H9 (cell line): ENCODE measurements around the gene PREX1. TPM values are rescaled to one million over a fixed set of nuclear protein-coding genes. Genes with fewer than 3 reads are reported as not detected.

Experiments
- DNase-seq: peaks from one replicate; pipeline ENCODE4 v3.0.0-alpha.2; 2017
- H2AFZ ChIP-seq: one replicate; pipeline ENCODE4 v1.6.1; 2013; ENCODE audit warnings: mild to moderate bottlenecking, low read length, control low read depth, moderate library complexity
- H2AK5ac ChIP-seq: 2 replicates; pipeline ENCODE4 v1.6.1; 2013; ENCODE audit warnings: low read length, control low read depth, mixed read lengths; ENCODE audit not compliant: insufficient read length
- H2BK120ac ChIP-seq: one replicate; pipeline ENCODE4 v1.6.1; 2013; ENCODE audit warnings: low read depth, mild to moderate bottlenecking, low read length, control low read depth, inconsistent platforms; ENCODE audit not compliant: poor library complexity, severe bottlenecking
- H2BK12ac ChIP-seq: 2 replicates; pipeline ENCODE4 v1.6.1; 2013; ENCODE audit warnings: low read length, control low read depth, mixed read lengths, low read depth; ENCODE audit not compliant: insufficient read length
- H2BK15ac ChIP-seq: 2 replicates; pipeline ENCODE4 v1.6.1; 2013; ENCODE audit warnings: low read depth, low read length, control low read depth
- H2BK20ac ChIP-seq: one replicate; pipeline ENCODE4 v1.6.1; 2013; ENCODE audit warnings: low read depth, mild to moderate bottlenecking, low read length, control low read depth, inconsistent platforms; ENCODE audit not compliant: poor library complexity, severe bottlenecking
- H2BK5ac ChIP-seq: 2 replicates; pipeline ENCODE4 v1.6.1; 2013; ENCODE audit warnings: low read length, control low read depth, mixed read lengths; ENCODE audit not compliant: insufficient read length
- H3K14ac ChIP-seq: 2 replicates; pipeline ENCODE4 v1.6.1; 2013; ENCODE audit warnings: low read length, control low read depth; ENCODE audit not compliant: insufficient read depth
- H3K18ac ChIP-seq: 2 replicates; pipeline ENCODE4 v1.6.1; 2013; ENCODE audit warnings: low read depth, mild to moderate bottlenecking, mixed read lengths, low read length, control low read depth; ENCODE audit not compliant: insufficient read length
- H3K23ac ChIP-seq: 2 replicates; pipeline ENCODE4 v1.6.1; 2013; ENCODE audit warnings: low read length, control low read depth, mixed read lengths, low read depth; ENCODE audit not compliant: insufficient read length
- H3K23me2 ChIP-seq: 2 replicates; pipeline ENCODE4 v1.6.1; 2013; ENCODE audit warnings: low read depth, mild to moderate bottlenecking, mixed read lengths, low read length, control low read depth; ENCODE audit not compliant: insufficient read length, poor library complexity, severe bottlenecking
- H3K27ac ChIP-seq: 2 replicates; pipeline ENCODE4 v1.5.1; 2013; ENCODE audit warnings: low read length, control low read depth, mixed read lengths, low read depth; ENCODE audit not compliant: insufficient read length
- H3K27me3 ChIP-seq: 2 replicates; pipeline ENCODE4 v1.6.1; 2013; ENCODE audit warnings: low read length, control low read depth, inconsistent platforms; ENCODE audit not compliant: insufficient read depth
- H3K4ac ChIP-seq: 2 replicates; pipeline ENCODE4 v1.6.1; 2013; ENCODE audit warnings: low read depth, mild to moderate bottlenecking, control low read depth, inconsistent platforms, low read length, moderate library complexity
- H3K4me1 ChIP-seq: 2 replicates; pipeline ENCODE4 v1.6.1; 2013; ENCODE audit warnings: low read length, control low read depth, inconsistent platforms; ENCODE audit not compliant: insufficient read depth
- H3K4me2 ChIP-seq: 2 replicates; pipeline ENCODE4 v1.6.1; 2013; ENCODE audit warnings: low read length, control low read depth, mixed read lengths; ENCODE audit not compliant: insufficient read length, insufficient read depth
- H3K56ac ChIP-seq: 2 replicates; pipeline ENCODE4 v1.6.1; 2013; ENCODE audit warnings: low read depth, mild to moderate bottlenecking, mixed read lengths, low read length, control low read depth; ENCODE audit not compliant: insufficient read length
- H3K79me1 ChIP-seq: 2 replicates; pipeline ENCODE4 v1.6.1; 2013; ENCODE audit warnings: low read depth, mild to moderate bottlenecking, moderate library complexity, low read length, control low read depth, inconsistent platforms; ENCODE audit not compliant: insufficient read depth, poor library complexity, severe bottlenecking
- H3K79me2 ChIP-seq: 2 replicates; pipeline ENCODE4 v1.6.1; 2013; ENCODE audit warnings: low read length, control low read depth, inconsistent platforms; ENCODE audit not compliant: insufficient read depth
- H3K9ac ChIP-seq: 2 replicates; pipeline ENCODE4 v1.6.1; 2013; ENCODE audit warnings: low read length, control low read depth, mixed read lengths; ENCODE audit not compliant: insufficient read length; ENCODE audit errors: extremely low read depth
- H3K9me3 ChIP-seq: one replicate; pipeline ENCODE4 v1.6.1; 2013; ENCODE audit warnings: low read depth, low read length, inconsistent platforms; ENCODE audit not compliant: control insufficient read depth
- H3T11ph ChIP-seq: one replicate; pipeline ENCODE4 v1.6.1; 2013; ENCODE audit warnings: mild to moderate bottlenecking, low read length, control low read depth, inconsistent platforms
- H4K20me1 ChIP-seq: one replicate; pipeline ENCODE4 v1.6.1; 2013; ENCODE audit not compliant: control insufficient read depth, insufficient read length, insufficient read depth
- H4K5ac ChIP-seq: 2 replicates; pipeline ENCODE4 v1.6.1; 2013; ENCODE audit warnings: low read depth, mild to moderate bottlenecking, mixed read lengths, low read length, control low read depth; ENCODE audit not compliant: insufficient read length
- H4K8ac ChIP-seq: replicated peaks from 2 replicates; pipeline ENCODE4 v1.6.1; 2013; ENCODE audit warnings: low read length, control low read depth, mixed read lengths, low read depth; ENCODE audit not compliant: insufficient read length
- H4K91ac ChIP-seq: 2 replicates; pipeline ENCODE4 v1.6.1; 2013; ENCODE audit warnings: low read depth, mild to moderate bottlenecking, moderate library complexity, mixed read lengths, low read length, control low read depth; ENCODE audit not compliant: insufficient read length
- H3K27ac Mint-ChIP-seq, 3 experiments: 2 replicates in 2 of 3; 3 replicates in 1 of 3; pipeline ENCODE4 v1.8.0; 2020 to 2021; ENCODE audit warnings: mixed read lengths in 3 of 3, mild to moderate bottlenecking in 1 of 3, moderate library complexity in 1 of 3
- H3K27me3 Mint-ChIP-seq: 2 replicates; pipeline ENCODE4 v1.8.0; 2021; ENCODE audit warnings: low read depth, mild to moderate bottlenecking, moderate library complexity, mixed read lengths
- H3K36me3 Mint-ChIP-seq, 3 experiments: 2 replicates in 2 of 3; 3 replicates in 1 of 3; pipeline ENCODE4 v1.8.0; 2020 to 2021; ENCODE audit warnings: low read depth in 3 of 3, mixed read lengths in 3 of 3; ENCODE audit not compliant: insufficient read depth in 1 of 3
- H3K4me1 Mint-ChIP-seq, 2 experiments: 2 replicates each; pipeline ENCODE4 v1.8.0; 2020; ENCODE audit warnings: mixed read lengths in 2 of 2
- H3K4me3 Mint-ChIP-seq, 2 experiments: 2 replicates in 1 of 2; 3 replicates in 1 of 2; pipeline ENCODE4 v1.8.0; 2020 to 2021; ENCODE audit warnings: mild to moderate bottlenecking in 2 of 2, mixed read lengths in 2 of 2, moderate library complexity in 1 of 2
- H3K9me3 Mint-ChIP-seq, 2 experiments: 2 replicates in 1 of 2; 3 replicates in 1 of 2; pipeline ENCODE4 v1.8.0; 2020; ENCODE audit warnings: mild to moderate bottlenecking in 2 of 2, mixed read lengths in 2 of 2, moderate library complexity in 1 of 2
- WGBS: extraction: QIAGEN DNeasy Blood & Tissue Kit; methylation state at CpG from one replicate; pipeline ENCODE4 v1.1.7; 2013; ENCODE audit warnings: missing lambda C conversion rate, low lambda C conversion rate, mixed read lengths; ENCODE audit not compliant: insufficient read length; ENCODE audit errors: extremely low coverage; 5-methylcytosine and 5-hydroxymethylcytosine counted together
- total RNA-seq: library from RNA; stranded (reverse); gene quantifications from 2 replicates; pipeline ENCODE4 v1.2.1, GENCODE V29; 2021
- TF ChIP-seq, protein P1 (sequence below): fragments of 200-600 bp; sonication (generic); conservative IDR thresholded peaks from 3 replicates; pipeline ENCODE4 v1.8.0; 2021; ENCODE audit warnings: antibody characterized with exemption, mild to moderate bottlenecking

PREX1 gene
- total RNA-seq, 1 experiment from 2014 or later: 6.6 TPM

DNA sequence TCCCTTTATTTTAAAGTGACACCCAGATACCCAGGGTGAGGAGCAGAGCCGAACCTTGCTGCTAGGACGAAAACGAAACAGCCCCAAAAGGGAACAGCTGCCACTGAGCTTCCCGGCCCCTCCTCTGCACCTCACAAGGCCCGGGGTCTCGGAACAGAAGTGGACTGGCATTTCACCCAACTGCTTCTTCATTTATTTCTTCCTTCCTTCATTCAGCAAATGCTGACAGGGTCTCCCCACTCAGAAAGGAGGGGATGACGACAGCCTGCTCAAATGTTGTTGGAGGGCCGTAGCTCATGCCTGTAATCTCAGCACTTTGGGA lies 220.3 kb downstream of the PREX1 start:
- Histone ChIP-seq H3K23me2 (no peaks in the 10 kb centered on the region), H3K4me1 (no peaks in the 10 kb centered on the region; the same call in 1 of the 2 replicates), H3K14ac (no peak overlapping the region; the same call in 1 of the 2 replicates), H4K8ac (no peak overlapping the region), H2AFZ (no peak overlapping the region), H3K79me2 (no peaks in the 10 kb centered on the region), H3K18ac (no peak overlapping the region), H4K91ac (no peak overlapping the region), H3K9me3 (no peaks in the 10 kb centered on the region), H3K79me1 (no peaks in the 10 kb centered on the region), H3K27ac (no peak overlapping the region), H3K56ac (no peak overlapping the region), H4K5ac (no peak overlapping the region), H3K4me2 (no peak overlapping the region), H3K23ac (no peak overlapping the region), H2BK120ac (no peak overlapping the region), H4K20me1 (no peaks in the 10 kb centered on the region), H3K9ac (no peak overlapping the region), H3K27me3 (no peaks in the 10 kb centered on the region), H3T11ph (no peak overlapping the region), H2BK20ac (no peak overlapping the region), H2AK5ac (no peak overlapping the region), H2BK15ac (no peak overlapping the region), H2BK5ac (no peak overlapping the region), H2BK12ac (no peak overlapping the region), H3K4ac (no peak overlapping the region)
- H3K4me1 Mint-ChIP-seq: peaks cover 28 to 39% of the 10 kb centered on the region in 2 experiments
- TF ChIP-seq, protein P1, sequence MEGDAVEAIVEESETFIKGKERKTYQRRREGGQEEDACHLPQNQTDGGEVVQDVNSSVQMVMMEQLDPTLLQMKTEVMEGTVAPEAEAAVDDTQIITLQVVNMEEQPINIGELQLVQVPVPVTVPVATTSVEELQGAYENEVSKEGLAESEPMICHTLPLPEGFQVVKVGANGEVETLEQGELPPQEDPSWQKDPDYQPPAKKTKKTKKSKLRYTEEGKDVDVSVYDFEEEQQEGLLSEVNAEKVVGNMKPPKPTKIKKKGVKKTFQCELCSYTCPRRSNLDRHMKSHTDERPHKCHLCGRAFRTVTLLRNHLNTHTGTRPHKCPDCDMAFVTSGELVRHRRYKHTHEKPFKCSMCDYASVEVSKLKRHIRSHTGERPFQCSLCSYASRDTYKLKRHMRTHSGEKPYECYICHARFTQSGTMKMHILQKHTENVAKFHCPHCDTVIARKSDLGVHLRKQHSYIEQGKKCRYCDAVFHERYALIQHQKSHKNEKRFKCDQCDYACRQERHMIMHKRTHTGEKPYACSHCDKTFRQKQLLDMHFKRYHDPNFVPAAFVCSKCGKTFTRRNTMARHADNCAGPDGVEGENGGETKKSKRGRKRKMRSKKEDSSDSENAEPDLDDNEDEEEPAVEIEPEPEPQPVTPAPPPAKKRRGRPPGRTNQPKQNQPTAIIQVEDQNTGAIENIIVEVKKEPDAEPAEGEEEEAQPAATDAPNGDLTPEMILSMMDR: no peak
- H3K4me3 Mint-ChIP-seq: no peak overlapping the region
- DNase-seq: no peak
- no peaks in the 10 kb centered on the region; a peak in 1 of 5 replicates for H3K9me3 Mint-ChIP-seq
- H3K27ac Mint-ChIP-seq: peak overlapping the region in 1 of 3 experiments; percentile 91; a peak in 2 of 7 replicates
- no CpG with 5 or more reads among the region's 8 CpGs for WGBS
- no peaks in the 10 kb centered on the region; a peak in 1 of 7 replicates for H3K36me3 Mint-ChIP-seq
- H3K27me3 Mint-ChIP-seq: no peaks in the 10 kb centered on the region
